ENCODE measurements around the gene SIVA1.
"Not testable (repeated sequence)": the region's sequence is repeated elsewhere in the genome, so short reads cannot be mapped to it uniquely, and the experiment has no call there.

Gene SIVA1

DNA sequence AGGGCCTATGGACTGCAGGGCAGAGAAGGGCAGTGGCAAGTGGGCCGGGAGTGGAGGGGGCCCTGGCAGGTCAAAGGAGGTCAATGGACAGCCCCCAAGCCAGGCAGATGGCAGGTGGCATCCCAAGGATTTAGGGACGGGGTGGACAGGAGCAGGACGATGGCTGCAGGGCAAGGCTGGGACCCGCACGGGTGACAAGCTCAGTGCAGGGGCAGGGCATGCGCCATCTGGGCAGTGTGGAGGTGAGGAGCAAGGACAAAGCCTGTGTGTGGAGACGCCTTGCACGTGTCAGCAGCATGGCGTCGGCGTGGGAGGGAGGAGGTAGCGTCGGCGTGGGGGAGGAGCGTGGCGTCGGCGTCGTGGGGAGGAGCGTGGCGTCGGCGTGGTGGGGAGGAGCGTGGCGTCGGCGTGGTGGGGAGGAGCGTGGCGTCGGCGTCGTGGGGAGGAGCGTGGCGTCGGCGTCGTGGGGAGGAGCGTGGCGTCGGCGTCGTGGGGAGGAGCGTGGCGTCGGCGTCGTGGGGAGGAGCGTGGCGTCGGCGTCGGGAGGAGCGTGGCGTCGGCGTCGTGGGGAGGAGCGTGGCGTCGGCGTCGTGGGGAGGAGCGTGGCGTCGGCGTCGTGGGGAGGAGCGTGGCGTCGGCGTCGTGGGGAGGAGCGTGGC lies 23.6 kb upstream of the SIVA1 start:
- not testable (repeated sequence) for H3K27me3 ChIP-seq (ENCODE audit: control insufficient read depth, insufficient read depth, low read length); H3K9me3 ChIP-seq (ENCODE audit: control insufficient read depth, insufficient read depth, low read length); H3K9ac ChIP-seq (ENCODE audit: low read depth, low read length); H3K4me3 ChIP-seq (ENCODE audit: low read depth, low read length); H3K36me3 ChIP-seq (ENCODE audit: control insufficient read depth, insufficient read depth, low read length); H3K27ac ChIP-seq (ENCODE audit: low read depth, low read length)
- H3K4me1 ChIP-seq (ENCODE audit: control insufficient read depth, insufficient read depth, low read length), result peaks cover 11% of the 10 kb centered on the region; the same call in 1 of the 2 replicates

DNA sequence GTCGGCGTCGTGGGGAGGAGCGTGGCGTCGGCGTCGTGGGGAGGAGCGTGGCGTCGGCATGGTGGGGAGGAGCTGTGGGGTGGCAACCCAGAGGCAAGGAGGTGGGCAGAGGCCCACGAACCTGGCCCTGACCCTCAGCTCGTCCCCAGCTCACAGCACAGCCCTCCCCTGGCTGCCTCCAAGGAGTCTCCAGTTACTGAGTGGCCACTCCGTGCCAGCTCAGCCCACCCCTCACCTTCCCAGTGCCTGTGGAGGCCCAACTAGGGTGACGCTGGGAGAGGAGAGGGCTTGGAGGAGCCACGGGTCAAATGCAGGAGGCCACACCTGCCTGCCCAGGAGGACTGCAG lies 23.1 kb upstream of the SIVA1 start:
- Histone ChIP-seq H3K27ac (ENCODE audit: low read depth, low read length) (no peak overlapping the region), H3K27me3 (ENCODE audit: control insufficient read depth, insufficient read depth, low read length) (no peaks in the 10 kb centered on the region), H3K4me1 (ENCODE audit: control insufficient read depth, insufficient read depth, low read length) (peaks cover 7% of the 10 kb centered on the region; the same call in 1 of the 2 replicates), H3K36me3 (ENCODE audit: control insufficient read depth, insufficient read depth, low read length) (no peaks in the 10 kb centered on the region), H3K9ac (ENCODE audit: low read depth, low read length) (no peak overlapping the region), H3K9me3 (ENCODE audit: control insufficient read depth, insufficient read depth, low read length) (no peaks in the 10 kb centered on the region), H3K4me3 (ENCODE audit: low read depth, low read length) (no peak overlapping the region)

DNA sequence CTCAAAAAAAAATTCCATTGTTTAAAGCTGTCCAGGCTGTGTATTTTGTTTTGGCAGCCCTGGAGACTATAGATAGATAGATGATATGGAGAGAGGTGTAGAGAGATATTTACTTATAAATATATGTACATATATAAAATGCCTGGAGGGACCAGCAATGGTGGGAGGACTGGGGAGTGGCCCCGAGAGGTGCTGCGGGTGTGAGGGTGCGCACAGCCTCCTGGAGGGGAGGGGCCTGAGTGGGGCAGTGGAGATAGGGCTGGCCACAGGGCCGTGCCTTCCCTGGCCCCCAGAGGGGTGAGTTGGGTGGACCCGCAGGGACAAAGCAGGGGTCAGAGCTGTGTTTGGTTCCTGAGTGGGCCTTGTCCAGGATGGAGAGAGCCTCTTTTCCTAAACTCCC lies 22.5 kb upstream of the SIVA1 start:
- Histone ChIP-seq H3K4me3 (ENCODE audit: low read depth, low read length) (no peak overlapping the region), H3K4me1 (ENCODE audit: control insufficient read depth, insufficient read depth, low read length) (0 out of 2 replicates have a peak, but pooled peaks cover under 1% of the 10 kb centered on the region), H3K9me3 (ENCODE audit: control insufficient read depth, insufficient read depth, low read length) (no peaks in the 10 kb centered on the region), H3K27me3 (ENCODE audit: control insufficient read depth, insufficient read depth, low read length) (no peaks in the 10 kb centered on the region), H3K27ac (ENCODE audit: low read depth, low read length) (no peak overlapping the region), H3K36me3 (ENCODE audit: control insufficient read depth, insufficient read depth, low read length) (no peaks in the 10 kb centered on the region), H3K9ac (ENCODE audit: low read depth, low read length) (no peak overlapping the region)

DNA sequence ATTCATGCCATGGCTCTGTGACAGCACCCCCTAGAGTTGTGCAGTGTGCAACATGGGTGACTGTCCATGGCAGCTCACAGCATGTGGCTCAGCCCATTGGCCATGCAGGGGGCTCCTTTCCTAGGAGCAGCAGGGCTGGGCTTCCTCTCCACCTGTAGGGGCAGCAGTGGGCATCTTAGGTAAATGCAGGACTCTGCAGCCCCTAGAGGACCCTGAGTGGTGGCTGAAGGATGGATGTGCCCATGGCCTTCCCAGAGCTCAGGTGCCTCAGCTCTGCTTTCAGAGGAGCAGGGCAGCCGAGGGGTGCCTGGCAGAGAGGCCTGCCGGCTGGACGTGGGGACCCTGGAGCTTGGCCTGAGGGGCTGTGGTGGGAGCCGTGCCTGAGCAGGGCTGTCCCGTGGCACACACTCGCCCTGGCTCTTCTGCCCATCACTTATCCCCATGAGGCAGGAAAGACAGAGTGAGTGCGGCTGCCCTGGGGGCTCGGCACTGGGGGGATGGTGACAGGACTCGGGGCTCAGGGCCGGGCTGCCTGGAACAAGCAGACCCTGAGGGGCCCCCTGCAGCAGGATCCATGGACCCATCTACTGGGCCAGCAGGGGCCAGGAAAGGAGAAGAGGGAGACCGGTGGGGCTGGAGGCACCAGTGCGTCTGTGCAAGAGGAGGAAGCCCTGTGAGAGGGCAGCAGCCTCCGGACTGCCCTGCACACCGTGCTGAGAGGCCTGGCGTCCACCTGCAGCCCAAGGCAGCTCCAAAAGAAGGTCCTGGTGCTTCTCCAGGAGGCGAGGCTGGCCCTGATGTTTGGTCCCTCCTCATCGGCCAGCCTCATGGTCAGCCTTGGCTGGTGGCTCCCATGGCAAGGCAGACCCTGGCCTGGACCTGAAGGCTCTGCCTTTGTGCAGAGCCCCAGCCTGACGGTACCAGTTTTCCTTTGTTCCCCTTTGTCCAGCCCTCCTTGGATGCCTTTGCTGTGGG lies 21.3 kb upstream of the SIVA1 start:
- H3K9me3 ChIP-seq (ENCODE audit: control insufficient read depth, insufficient read depth, low read length), result no peaks in the 10 kb centered on the region
- H3K4me3 ChIP-seq (ENCODE audit: low read depth, low read length), result no peak overlapping the region
- H3K27me3 ChIP-seq (ENCODE audit: control insufficient read depth, insufficient read depth, low read length), result no peaks in the 10 kb centered on the region
- no peaks in the 10 kb centered on the region for H3K4me1 ChIP-seq (ENCODE audit: control insufficient read depth, insufficient read depth, low read length)
- H3K9ac ChIP-seq (ENCODE audit: low read depth, low read length), result no peak overlapping the region
- no peaks in the 10 kb centered on the region for H3K36me3 ChIP-seq (ENCODE audit: control insufficient read depth, insufficient read depth, low read length)
- H3K27ac ChIP-seq (ENCODE audit: low read depth, low read length), result no peak overlapping the region

DNA sequence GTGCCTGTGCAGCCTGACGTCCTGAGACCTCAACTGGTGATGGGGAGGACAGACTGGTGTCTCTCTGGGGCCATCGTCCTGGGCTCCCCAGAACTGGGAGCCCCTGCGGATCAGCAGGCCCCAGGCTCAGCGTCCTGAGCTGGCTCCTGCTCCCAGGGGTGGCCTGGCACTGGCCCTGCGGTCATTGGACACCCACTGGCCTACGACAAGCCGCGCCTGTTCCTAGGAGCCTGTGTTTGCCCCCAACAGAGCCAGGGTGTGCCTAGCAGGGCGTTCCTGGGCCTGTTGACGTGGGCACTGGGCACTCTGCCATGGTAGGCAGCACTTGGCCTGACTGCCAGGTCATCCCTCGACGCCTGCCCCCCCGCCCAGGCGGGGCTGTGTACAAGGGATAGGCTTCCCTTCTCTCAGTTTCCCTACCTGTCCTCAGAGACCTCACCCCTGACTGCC lies 20.6 kb upstream of the SIVA1 start:
- no peak overlapping the region for H3K9ac ChIP-seq (ENCODE audit: low read depth, low read length)

DNA sequence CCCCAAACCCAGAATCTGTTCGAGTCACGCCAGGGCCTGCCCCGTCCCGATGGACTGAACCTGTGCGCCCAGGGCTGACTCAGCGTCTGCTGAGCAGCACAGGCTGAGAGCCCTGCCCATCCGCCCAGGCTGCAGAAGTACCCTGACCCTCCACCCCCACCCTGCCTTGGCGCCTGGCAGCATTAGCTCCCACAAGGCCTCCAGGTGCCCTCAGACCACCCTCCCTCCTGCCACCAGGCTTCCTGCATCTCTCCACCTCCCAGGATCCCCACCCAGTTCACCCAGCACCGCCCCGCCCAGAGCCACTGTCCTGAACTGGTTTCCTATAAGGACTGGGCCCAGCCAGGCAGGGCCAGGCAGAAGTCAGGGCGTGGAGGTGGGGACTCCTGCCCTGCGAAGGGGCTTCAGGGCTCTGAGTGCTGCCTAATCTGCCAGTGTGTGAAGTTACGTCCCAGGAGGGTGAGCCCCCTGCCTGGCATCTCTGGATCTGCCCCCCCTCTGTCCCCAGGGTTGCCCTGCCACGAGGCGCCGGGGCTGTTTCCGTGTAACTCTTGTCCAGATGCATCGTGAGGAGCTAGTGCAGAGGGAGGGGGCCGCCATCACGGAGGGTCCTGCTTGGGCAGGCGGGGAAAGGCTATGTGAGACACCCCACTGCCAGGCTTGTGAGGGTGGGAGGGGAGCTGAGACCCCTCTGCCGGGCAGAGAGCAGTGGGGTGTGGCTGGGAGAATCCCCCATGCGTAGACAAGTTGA lies 19.8 kb upstream of the SIVA1 start:
- no peak overlapping the region for H3K27ac ChIP-seq (ENCODE audit: low read depth, low read length)
- no peaks in the 10 kb centered on the region for H3K27me3 ChIP-seq (ENCODE audit: control insufficient read depth, insufficient read depth, low read length)
- H3K4me1 ChIP-seq (ENCODE audit: control insufficient read depth, insufficient read depth, low read length), result no peaks in the 10 kb centered on the region
- H3K36me3 ChIP-seq (ENCODE audit: control insufficient read depth, insufficient read depth, low read length), result no peaks in the 10 kb centered on the region
- no peak overlapping the region for H3K9ac ChIP-seq (ENCODE audit: low read depth, low read length)
- H3K4me3 ChIP-seq (ENCODE audit: low read depth, low read length), result no peak overlapping the region
- no peaks in the 10 kb centered on the region for H3K9me3 ChIP-seq (ENCODE audit: control insufficient read depth, insufficient read depth, low read length)

More for the DNA sequence above, 20.6 kb upstream of the SIVA1 start:
- Histone ChIP-seq H3K9me3 (ENCODE audit: control insufficient read depth, insufficient read depth, low read length) (no peaks in the 10 kb centered on the region), H3K4me3 (ENCODE audit: low read depth, low read length) (no peak overlapping the region), H3K27ac (ENCODE audit: low read depth, low read length) (no peak overlapping the region), H3K4me1 (ENCODE audit: control insufficient read depth, insufficient read depth, low read length) (no peaks in the 10 kb centered on the region), H3K27me3 (ENCODE audit: control insufficient read depth, insufficient read depth, low read length) (no peaks in the 10 kb centered on the region), H3K36me3 (ENCODE audit: control insufficient read depth, insufficient read depth, low read length) (no peaks in the 10 kb centered on the region)

DNA sequence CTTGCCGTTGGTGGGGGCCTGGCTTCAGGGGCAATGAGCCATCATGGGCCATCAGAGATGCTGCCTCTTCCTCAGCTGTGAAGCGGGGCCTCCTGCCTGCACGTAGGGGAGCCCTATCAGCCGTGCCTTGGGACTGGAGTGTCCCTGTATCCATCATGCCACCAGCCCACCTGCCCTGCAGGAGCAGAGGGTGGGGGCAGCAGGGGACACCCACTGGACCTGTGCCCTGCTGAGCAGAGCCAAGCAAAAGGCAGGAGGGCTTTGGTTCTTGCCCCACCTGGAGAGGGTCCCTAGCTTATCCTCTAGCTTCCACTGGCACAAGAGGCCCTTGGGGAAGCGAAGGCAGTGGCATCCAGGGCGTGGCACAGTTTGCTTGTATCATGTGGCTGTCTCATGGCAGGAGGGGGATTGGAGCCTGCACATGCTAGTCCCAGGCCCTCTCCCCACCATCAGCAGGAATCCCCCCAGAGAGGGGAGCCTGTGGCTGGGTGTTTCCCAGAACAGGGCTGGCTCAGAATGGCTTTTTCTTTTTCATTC lies 18.8 kb upstream of the SIVA1 start:
- Histone ChIP-seq H3K9ac (ENCODE audit: low read depth, low read length) (no peak overlapping the region), H3K4me1 (ENCODE audit: control insufficient read depth, insufficient read depth, low read length) (no peaks in the 10 kb centered on the region), H3K4me3 (ENCODE audit: low read depth, low read length) (no peak overlapping the region), H3K36me3 (ENCODE audit: control insufficient read depth, insufficient read depth, low read length) (no peaks in the 10 kb centered on the region), H3K27me3 (ENCODE audit: control insufficient read depth, insufficient read depth, low read length) (no peaks in the 10 kb centered on the region), H3K9me3 (ENCODE audit: control insufficient read depth, insufficient read depth, low read length) (no peaks in the 10 kb centered on the region), H3K27ac (ENCODE audit: low read depth, low read length) (no peak overlapping the region)

DNA sequence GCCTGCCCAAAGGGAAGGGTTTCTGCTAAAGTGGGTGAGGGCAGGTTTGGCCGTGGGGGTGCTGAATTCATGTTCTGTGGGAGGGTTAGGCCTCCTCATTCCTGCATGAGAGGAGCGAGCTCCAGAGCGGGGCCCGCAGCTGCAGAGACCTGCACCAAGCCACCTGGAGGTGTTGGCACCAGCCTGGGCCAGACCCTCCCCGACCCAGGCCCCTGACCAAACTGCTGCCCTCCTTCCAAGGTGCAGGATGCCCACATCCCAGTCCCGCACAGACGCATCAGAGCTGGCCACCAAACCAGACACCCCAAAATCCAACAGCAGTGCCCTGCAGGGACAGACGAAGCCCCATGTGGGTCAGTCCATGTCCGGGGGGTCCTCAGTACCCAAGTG lies 18.4 kb upstream of the SIVA1 start:
- Histone ChIP-seq H3K27me3 (ENCODE audit: control insufficient read depth, insufficient read depth, low read length) (no peaks in the 10 kb centered on the region), H3K27ac (ENCODE audit: low read depth, low read length) (no peak overlapping the region), H3K4me3 (ENCODE audit: low read depth, low read length) (no peak overlapping the region), H3K36me3 (ENCODE audit: control insufficient read depth, insufficient read depth, low read length) (no peaks in the 10 kb centered on the region), H3K9me3 (ENCODE audit: control insufficient read depth, insufficient read depth, low read length) (no peaks in the 10 kb centered on the region), H3K4me1 (ENCODE audit: control insufficient read depth, insufficient read depth, low read length) (no peaks in the 10 kb centered on the region), H3K9ac (ENCODE audit: low read depth, low read length) (no peak overlapping the region)

DNA sequence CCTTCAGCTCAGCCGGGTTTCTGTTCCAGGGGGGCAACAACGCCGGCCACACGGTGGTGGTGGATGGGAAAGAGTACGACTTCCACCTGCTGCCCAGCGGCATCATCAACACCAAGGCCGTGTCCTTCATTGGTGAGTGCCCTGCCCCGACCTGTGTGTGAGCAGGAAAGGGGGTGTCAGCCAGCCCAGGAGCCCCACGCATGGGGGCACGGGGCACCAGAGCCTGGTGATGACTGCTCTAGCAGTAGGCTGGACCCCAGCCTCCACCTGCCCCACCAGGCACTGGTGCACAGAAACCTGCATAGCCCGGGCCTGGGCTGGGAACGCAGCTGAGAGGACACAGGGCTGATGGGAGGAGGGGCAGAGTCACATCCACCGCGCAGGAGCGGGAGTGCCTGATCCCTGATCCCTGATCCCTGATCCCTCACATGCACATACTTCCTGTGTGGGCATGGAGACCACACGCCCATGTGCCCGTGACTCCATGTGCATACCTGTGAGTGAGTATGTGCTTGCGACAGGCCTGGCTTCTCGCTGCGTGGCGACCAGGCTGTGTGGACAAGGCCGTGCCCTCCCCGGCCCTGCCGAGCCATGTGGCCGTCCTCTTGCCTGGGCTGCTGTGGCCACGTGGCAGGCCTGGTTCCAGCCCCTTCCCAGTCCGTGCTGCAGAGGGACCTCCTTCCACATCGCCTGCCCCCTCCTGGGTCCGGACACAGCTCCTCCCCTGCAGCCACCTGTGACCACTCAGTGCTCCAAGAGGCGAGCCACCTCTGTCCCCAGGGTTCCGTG lies 17.8 kb upstream of the SIVA1 start:
- Histone ChIP-seq H3K4me3 (ENCODE audit: low read depth, low read length) (no peak overlapping the region), H3K27me3 (ENCODE audit: control insufficient read depth, insufficient read depth, low read length) (no peaks in the 10 kb centered on the region), H3K4me1 (ENCODE audit: control insufficient read depth, insufficient read depth, low read length) (no peaks in the 10 kb centered on the region), H3K9me3 (ENCODE audit: control insufficient read depth, insufficient read depth, low read length) (no peaks in the 10 kb centered on the region), H3K27ac (ENCODE audit: low read depth, low read length) (no peak overlapping the region), H3K9ac (ENCODE audit: low read depth, low read length) (no peak overlapping the region), H3K36me3 (ENCODE audit: control insufficient read depth, insufficient read depth, low read length) (no peaks in the 10 kb centered on the region)
